ENCODE data around the gene FBXL17. TPM values are rescaled to one million over a fixed set of nuclear protein-coding genes. Genes with fewer than 3 reads are reported as not detected.

Gene FBXL17
- total RNA-seq, 1 experiment from 2014 or later: 8.8 TPM

DNA sequence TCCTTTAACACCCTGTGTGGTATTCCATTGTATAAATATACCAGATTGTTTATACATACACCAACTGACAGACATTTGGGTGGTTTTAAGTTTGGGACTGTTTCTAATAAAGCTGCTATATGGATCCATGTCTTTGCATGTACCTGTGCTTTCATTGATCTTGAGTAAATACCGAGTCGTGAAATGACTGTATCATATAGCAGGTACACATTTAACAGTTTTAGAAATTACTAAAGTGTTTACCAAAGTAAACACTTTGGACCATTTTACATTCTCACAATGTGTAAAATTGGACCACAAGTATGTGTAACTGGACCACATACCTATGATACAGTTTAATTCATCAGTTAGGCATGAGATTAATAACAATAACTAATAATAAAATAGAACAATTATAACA lies 175.2 kb downstream of the FBXL17 start:
- no peaks in the 10 kb centered on the region for H3K36me3 ChIP-seq (ENCODE audit: low read depth, low read length)
- H3K27ac ChIP-seq (ENCODE audit: low read length): no peak overlapping the region
- H3K4me2 ChIP-seq (ENCODE audit: low read length): no peak overlapping the region
- ATAC-seq (no peak), DNase-seq (no peak)
- ChIA-PET POLR2A (ENCODE audit: unreplicated experiment) (interaction anchor here (0.5 kb wide), 1 partner anchor 76 kb away, joined by 6 read pairs; no protein-coding TSS in a partner anchor), CTCF (interaction anchor here (0.6 kb wide), 1 partner anchor 18 kb away, joined by 4 read pairs; no protein-coding TSS in a partner anchor)
- H3K9me3 ChIP-seq (ENCODE audit: low read length): no peaks in the 10 kb centered on the region
- no peak overlapping the region for H3K4me3 ChIP-seq (ENCODE audit: low read length)
- H4K20me1 ChIP-seq (ENCODE audit: low read length): no peaks in the 10 kb centered on the region
- H3K9me2 ChIP-seq (replicated peaks; ENCODE audit: low read length): no peaks in the 10 kb centered on the region
- H2AFZ ChIP-seq (ENCODE audit: low read length): no peak overlapping the region
- H3K9ac ChIP-seq (ENCODE audit: low read length): no peak overlapping the region
- no TSS peak for BruUV-seq (replicated peaks)
- no peaks in the 10 kb centered on the region for H3K27me3 ChIP-seq (ENCODE audit: low read length)
- no peaks in the 10 kb centered on the region for H3F3A ChIP-seq (ENCODE audit: low read length, unreplicated experiment)
- no peaks in the 10 kb centered on the region for H3K4me1 ChIP-seq (ENCODE audit: insufficient read depth, low read length)
- TF ChIP-seq, protein P1, sequence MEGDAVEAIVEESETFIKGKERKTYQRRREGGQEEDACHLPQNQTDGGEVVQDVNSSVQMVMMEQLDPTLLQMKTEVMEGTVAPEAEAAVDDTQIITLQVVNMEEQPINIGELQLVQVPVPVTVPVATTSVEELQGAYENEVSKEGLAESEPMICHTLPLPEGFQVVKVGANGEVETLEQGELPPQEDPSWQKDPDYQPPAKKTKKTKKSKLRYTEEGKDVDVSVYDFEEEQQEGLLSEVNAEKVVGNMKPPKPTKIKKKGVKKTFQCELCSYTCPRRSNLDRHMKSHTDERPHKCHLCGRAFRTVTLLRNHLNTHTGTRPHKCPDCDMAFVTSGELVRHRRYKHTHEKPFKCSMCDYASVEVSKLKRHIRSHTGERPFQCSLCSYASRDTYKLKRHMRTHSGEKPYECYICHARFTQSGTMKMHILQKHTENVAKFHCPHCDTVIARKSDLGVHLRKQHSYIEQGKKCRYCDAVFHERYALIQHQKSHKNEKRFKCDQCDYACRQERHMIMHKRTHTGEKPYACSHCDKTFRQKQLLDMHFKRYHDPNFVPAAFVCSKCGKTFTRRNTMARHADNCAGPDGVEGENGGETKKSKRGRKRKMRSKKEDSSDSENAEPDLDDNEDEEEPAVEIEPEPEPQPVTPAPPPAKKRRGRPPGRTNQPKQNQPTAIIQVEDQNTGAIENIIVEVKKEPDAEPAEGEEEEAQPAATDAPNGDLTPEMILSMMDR (conservative IDR thresholded peaks at IDR 0.05; ENCODE audit: low read depth, low read length): no peak
- TF ChIP-seq EZH2phosphoT487 (IDR thresholded peaks at IDR 0.05; ENCODE audit: borderline replicate concordance, low read length) (no peak), EZH2 (IDR thresholded peaks at IDR 0.05; ENCODE audit: low read length, unreplicated experiment) (no peak)
- H3K79me2 ChIP-seq (ENCODE audit: low read length): no peaks in the 10 kb centered on the region
- intact Hi-C loops (cut with micrococcal nuclease): no loop called here

DNA sequence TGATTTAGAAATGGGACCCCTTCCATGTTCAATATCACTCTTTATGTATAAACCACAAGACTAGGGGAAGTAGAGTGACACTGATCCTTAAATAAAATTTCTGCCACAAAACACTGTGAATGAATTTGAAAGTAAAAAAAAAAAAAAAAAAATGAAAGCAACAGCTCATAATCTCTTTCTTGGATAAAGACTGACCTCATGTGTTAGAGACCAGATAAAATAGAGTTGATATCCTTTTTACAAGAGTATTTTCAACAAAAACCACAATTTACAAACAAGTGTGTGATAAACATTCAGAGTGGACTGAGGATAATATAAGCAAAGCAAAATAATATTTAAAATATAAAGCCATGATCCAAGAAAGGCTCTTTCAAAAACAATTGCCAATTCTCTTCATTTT lies 180.2 kb downstream of the FBXL17 start:
- Histone ChIP-seq H3K4me2 (ENCODE audit: low read length) (no peak overlapping the region), H3K9ac (ENCODE audit: low read length) (no peak overlapping the region), H3K9me2 (replicated peaks; ENCODE audit: low read length) (no peaks in the 10 kb centered on the region), H3K4me3 (ENCODE audit: low read length) (no peak overlapping the region), H3K36me3 (ENCODE audit: low read depth, low read length) (no peaks in the 10 kb centered on the region), H3K4me1 (ENCODE audit: insufficient read depth, low read length) (no peaks in the 10 kb centered on the region), H4K20me1 (ENCODE audit: low read length) (no peaks in the 10 kb centered on the region), H3K79me2 (ENCODE audit: low read length) (no peaks in the 10 kb centered on the region), H3K27me3 (ENCODE audit: low read length) (no peaks in the 10 kb centered on the region), H2AFZ (ENCODE audit: low read length) (no peak overlapping the region), H3K9me3 (ENCODE audit: low read length) (no peaks in the 10 kb centered on the region), H3K27ac (ENCODE audit: low read length) (no peak overlapping the region), H3F3A (ENCODE audit: low read length, unreplicated experiment) (no peaks in the 10 kb centered on the region)
- BruUV-seq (replicated peaks): no TSS peak
- POLR2A ChIA-PET (ENCODE audit: unreplicated experiment): no interaction called here
- DNase-seq (no peak), ATAC-seq (no peak)
- TF ChIP-seq, protein P1 (conservative IDR thresholded peaks at IDR 0.05; ENCODE audit: low read depth, low read length): no peak
- TF ChIP-seq EZH2 (IDR thresholded peaks at IDR 0.05; ENCODE audit: low read length, unreplicated experiment): no peak
- TF ChIP-seq EZH2phosphoT487 (IDR thresholded peaks at IDR 0.05; ENCODE audit: borderline replicate concordance, low read length): no peak
- intact Hi-C loops (cut with micrococcal nuclease): no loop called here
- CTCF ChIA-PET: no interaction called here

DNA sequence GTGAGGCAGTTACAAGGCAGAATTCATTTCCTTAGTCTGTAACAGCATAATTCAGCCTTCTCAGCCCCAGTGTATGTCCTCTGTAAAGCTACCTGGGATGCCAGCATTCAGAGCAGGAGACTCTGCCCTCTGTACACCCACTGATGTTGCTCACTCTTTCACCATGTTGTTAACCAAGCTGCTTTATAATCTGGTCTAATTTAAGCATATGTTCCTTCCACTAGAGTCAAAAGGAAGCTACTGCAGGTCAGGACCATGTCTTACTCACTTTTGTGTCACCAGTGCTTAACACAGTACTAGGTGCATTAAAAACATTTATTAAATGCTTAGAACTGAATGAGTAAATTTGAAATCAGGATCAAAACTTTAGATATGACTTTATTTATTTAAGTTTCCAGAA lies 185.6 kb downstream of the FBXL17 start:
- Histone ChIP-seq H3K9me3 (ENCODE audit: low read length) (no peaks in the 10 kb centered on the region), H3K4me2 (ENCODE audit: low read length) (no peak overlapping the region), H3K36me3 (ENCODE audit: low read depth, low read length) (no peaks in the 10 kb centered on the region), H3K4me1 (ENCODE audit: insufficient read depth, low read length) (peaks cover 12% of the 10 kb centered on the region), H3K79me2 (ENCODE audit: low read length) (no peaks in the 10 kb centered on the region), H3K9ac (ENCODE audit: low read length) (no peak overlapping the region), H3K9me2 (replicated peaks; ENCODE audit: low read length) (no peaks in the 10 kb centered on the region), H3K27me3 (ENCODE audit: low read length) (no peaks in the 10 kb centered on the region), H4K20me1 (ENCODE audit: low read length) (no peaks in the 10 kb centered on the region), H3K4me3 (ENCODE audit: low read length) (no peak overlapping the region), H3K27ac (ENCODE audit: low read length) (no peak overlapping the region), H2AFZ (ENCODE audit: low read length) (no peak overlapping the region), H3F3A (ENCODE audit: low read length, unreplicated experiment) (no peaks in the 10 kb centered on the region)
- intact Hi-C loops (cut with micrococcal nuclease): no loop called here
- BruUV-seq (replicated peaks): no TSS peak
- TF ChIP-seq, protein P1 (conservative IDR thresholded peaks at IDR 0.05; ENCODE audit: low read depth, low read length): no peak
- TF ChIP-seq EZH2phosphoT487 (IDR thresholded peaks at IDR 0.05; ENCODE audit: borderline replicate concordance, low read length): no peak
- TF ChIP-seq EZH2 (IDR thresholded peaks at IDR 0.05; ENCODE audit: low read length, unreplicated experiment): no peak
- ChIA-PET POLR2A (ENCODE audit: unreplicated experiment) (no interaction called here), CTCF (no interaction called here)
- ATAC-seq: peak; percentile 34
- DNase-seq: peak; percentile 25
